DLD1 (cell line): ENCODE measurements around the gene ZNF98.

Source experiments
- in situ Hi-C: cut with HindIII; loops from 2 replicates; pipeline ENCODE4 v1.10.0; 2017; ENCODE audit warnings: low sequenced_read_pairs

Gene ZNF98

GRCh38 chr19:22422211-22422610, at the start of gene ZNF98:
ZNF98 (minus strand) TSS chr19:22422346; CDS start chr19:22422224, 122 bp downstream.
- in situ Hi-C loops, result no loop called here

GRCh38 chr19:22446605-22447004, 24.5 kb upstream of the ZNF98 start:
- in situ Hi-C loops, result no loop called here

- in situ Hi-C loops, result no loop called here
These were observed 15.9 kb upstream of the ZNF98 start for GRCh38 chr19:22438011-22438410.

GRCh38 chr19:22427960-22428913, 6.1 kb upstream of the ZNF98 start:
- in situ Hi-C loops, result no loop called here

- in situ Hi-C loops, result no loop called here
These were observed 5.4 kb upstream of the ZNF98 start for GRCh38 chr19:22427547-22427946.

- in situ Hi-C loops, result no loop called here
These were observed 4.8 kb upstream of the ZNF98 start for GRCh38 chr19:22426901-22427300.

- in situ Hi-C loops, result no loop called here
These were observed 349 bp downstream of the ZNF98 start for GRCh38 chr19:22421797-22422196.

- in situ Hi-C loops, result no loop called here
These were observed 67.5 kb downstream of the ZNF98 start for GRCh38 chr19:22354665-22355064.
